ENCODE data around the gene CCDC88A. TPM values are rescaled to one million over a fixed set of nuclear protein-coding genes. Genes with fewer than 3 reads are reported as not detected.

CCDC88A gene
- total RNA-seq, 1 donor from 2014 or later: 21.7 TPM

DNA sequence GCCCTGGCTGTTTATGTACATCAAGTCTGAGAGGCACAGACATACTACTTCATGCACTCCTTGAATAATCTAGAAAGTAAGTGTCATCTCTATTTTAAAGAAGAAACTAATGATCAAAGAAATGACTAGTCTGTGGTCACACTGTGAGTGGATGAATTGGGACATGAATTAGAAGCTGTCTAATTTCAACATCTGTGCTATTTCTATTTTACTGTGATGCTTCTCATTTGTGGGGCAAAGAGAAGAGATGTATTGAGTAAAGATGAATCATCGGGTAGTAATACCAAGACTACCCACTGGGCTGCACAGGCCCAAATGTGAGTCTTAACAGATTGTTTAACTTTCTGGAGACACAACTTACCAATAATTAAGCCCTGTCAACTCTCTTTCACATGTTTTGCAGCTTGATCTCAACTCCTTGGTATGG is 108.2 kb downstream of the CCDC88A start:
- Histone ChIP-seq H3K36me3 (peaks cover 52% of the 10 kb centered on the region), H3K9me3 (replicated peaks) (no peaks in the 10 kb centered on the region), H3K4me1 (peaks cover 5% of the 10 kb centered on the region), H3K4me3 (no peak overlapping the region), H3K27me3 (ENCODE audit: low read depth) (no peaks in the 10 kb centered on the region), H3K27ac (replicated peaks) (no peak overlapping the region)
- intact Hi-C loops (cut with micrococcal nuclease): loop anchor here (10.0 kb wide), 1 partner anchor 1007 kb away; no protein-coding TSS in a partner anchor
- DNase-seq: no peak
- TF ChIP-seq, protein P1, sequence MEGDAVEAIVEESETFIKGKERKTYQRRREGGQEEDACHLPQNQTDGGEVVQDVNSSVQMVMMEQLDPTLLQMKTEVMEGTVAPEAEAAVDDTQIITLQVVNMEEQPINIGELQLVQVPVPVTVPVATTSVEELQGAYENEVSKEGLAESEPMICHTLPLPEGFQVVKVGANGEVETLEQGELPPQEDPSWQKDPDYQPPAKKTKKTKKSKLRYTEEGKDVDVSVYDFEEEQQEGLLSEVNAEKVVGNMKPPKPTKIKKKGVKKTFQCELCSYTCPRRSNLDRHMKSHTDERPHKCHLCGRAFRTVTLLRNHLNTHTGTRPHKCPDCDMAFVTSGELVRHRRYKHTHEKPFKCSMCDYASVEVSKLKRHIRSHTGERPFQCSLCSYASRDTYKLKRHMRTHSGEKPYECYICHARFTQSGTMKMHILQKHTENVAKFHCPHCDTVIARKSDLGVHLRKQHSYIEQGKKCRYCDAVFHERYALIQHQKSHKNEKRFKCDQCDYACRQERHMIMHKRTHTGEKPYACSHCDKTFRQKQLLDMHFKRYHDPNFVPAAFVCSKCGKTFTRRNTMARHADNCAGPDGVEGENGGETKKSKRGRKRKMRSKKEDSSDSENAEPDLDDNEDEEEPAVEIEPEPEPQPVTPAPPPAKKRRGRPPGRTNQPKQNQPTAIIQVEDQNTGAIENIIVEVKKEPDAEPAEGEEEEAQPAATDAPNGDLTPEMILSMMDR (IDR thresholded peaks at IDR 0.05; ENCODE audit: borderline replicate concordance): no peak

DNA sequence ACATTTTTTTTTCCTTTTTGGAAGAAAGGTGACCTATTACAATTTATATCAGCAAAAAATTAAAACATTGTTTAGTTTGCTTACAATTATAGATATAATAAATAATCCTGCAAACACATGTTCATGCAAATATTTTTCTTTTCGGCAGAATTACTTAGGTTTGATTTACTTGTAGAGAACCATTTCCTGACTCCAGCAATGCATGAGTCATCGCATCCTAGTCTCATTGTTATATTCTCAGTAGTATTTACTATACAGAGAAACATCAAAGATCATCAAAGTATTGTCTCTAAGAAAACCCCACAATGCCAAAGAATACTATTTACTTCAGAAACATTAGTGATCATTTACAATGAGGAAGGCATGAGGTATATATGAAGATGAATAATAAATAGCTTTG is 110.2 kb downstream of the CCDC88A start:
- Histone ChIP-seq H3K27ac (replicated peaks) (no peak overlapping the region), H3K4me1 (peaks cover 5% of the 10 kb centered on the region), H3K4me3 (no peak overlapping the region), H3K27me3 (ENCODE audit: low read depth) (no peaks in the 10 kb centered on the region), H3K9me3 (replicated peaks) (no peaks in the 10 kb centered on the region), H3K36me3 (peaks cover 35% of the 10 kb centered on the region)
- intact Hi-C loops (cut with micrococcal nuclease): no loop called here
- DNase-seq: no peak
- TF ChIP-seq, protein P1 (IDR thresholded peaks at IDR 0.05; ENCODE audit: borderline replicate concordance): no peak

DNA sequence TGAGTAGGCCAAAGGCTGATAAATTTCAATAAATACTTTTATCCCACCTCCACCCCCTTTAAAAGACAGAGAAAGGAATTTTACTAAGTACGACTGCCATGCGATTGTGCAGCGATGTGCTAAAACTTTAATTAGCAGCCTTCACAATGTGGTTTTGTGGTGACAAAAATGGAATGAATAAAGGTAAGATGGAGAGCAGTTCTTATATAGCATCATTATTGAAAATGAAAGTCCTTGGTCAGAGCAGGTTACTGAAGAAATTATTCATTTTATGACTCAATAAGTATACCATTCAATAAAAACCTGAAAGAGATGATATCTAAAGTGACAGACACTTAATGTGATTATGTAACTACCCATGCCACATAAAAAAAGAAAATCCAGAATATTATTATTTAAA is 117.4 kb downstream of the CCDC88A start:
- no peaks in the 10 kb centered on the region for H3K27me3 ChIP-seq (ENCODE audit: low read depth)
- no peaks in the 10 kb centered on the region for H3K9me3 ChIP-seq (replicated peaks)
- H3K27ac ChIP-seq (replicated peaks): no peak overlapping the region
- peaks cover 15% of the 10 kb centered on the region for H3K36me3 ChIP-seq
- H3K4me1 ChIP-seq: no peaks in the 10 kb centered on the region
- TF ChIP-seq, protein P1 (IDR thresholded peaks at IDR 0.05; ENCODE audit: borderline replicate concordance): no peak
- H3K4me3 ChIP-seq: no peak overlapping the region
- intact Hi-C loops (cut with micrococcal nuclease): no loop called here
- DNase-seq: no peak

DNA sequence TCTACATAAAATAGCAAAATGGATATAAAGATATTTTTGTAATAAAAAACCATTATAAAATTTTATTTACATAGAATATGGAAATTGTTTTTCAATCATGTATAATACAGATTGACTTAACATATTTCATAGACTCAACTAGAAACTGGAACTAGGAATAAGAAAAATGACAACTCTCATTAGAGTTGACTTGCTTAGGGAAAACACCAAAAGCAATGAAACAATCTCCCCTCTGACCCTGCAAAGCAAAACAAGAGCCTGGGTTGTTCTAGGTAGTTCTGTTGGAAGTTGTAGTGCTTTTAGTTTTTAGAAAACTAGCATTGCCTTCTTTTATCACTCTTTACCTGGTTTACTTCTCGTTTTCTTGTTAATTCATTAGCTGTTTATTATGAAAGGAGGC is 118.4 kb downstream of the CCDC88A start:
- intact Hi-C loops (cut with micrococcal nuclease): no loop called here
- Histone ChIP-seq H3K27me3 (ENCODE audit: low read depth) (no peaks in the 10 kb centered on the region), H3K9me3 (replicated peaks) (no peaks in the 10 kb centered on the region), H3K4me3 (no peak overlapping the region), H3K27ac (replicated peaks) (no peak overlapping the region), H3K36me3 (peaks cover 15% of the 10 kb centered on the region), H3K4me1 (peaks cover 5% of the 10 kb centered on the region)
- no peak for DNase-seq
- TF ChIP-seq, protein P1 (IDR thresholded peaks at IDR 0.05; ENCODE audit: borderline replicate concordance): no peak

DNA sequence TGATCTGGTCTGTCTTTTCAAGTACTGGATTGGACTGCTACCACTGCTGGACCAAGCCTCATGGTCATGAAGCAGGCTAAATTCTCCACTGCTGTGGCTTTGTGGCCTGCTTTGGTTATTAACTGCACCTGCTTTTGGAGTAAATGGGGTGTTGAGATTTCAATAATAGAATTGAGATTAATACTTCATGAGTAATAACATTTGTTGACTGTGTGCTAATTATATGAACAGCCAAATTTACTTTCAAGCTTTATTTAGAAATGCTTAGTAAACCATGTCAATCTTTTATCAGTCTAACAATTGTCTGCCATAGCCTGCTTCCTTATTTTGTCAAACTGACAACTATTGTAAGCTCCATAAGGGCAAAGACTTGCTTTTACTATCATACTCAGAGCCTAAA is 123.3 kb downstream of the CCDC88A start:
- no peak for DNase-seq
- no peaks in the 10 kb centered on the region for H3K9me3 ChIP-seq (replicated peaks)
- no peak overlapping the region for H3K27ac ChIP-seq (replicated peaks)
- peaks cover 18% of the 10 kb centered on the region for H3K4me1 ChIP-seq
- intact Hi-C loops (cut with micrococcal nuclease): no loop called here
- TF ChIP-seq, protein P1 (IDR thresholded peaks at IDR 0.05; ENCODE audit: borderline replicate concordance): no peak
- no peak overlapping the region for H3K4me3 ChIP-seq
- H3K27me3 ChIP-seq (ENCODE audit: low read depth): no peaks in the 10 kb centered on the region
- peaks cover 12% of the 10 kb centered on the region for H3K36me3 ChIP-seq

Data from left ventricle myocardium inferior (tissue), 1 donor.